ENCODE measurements around the gene SPTB. TPM values are rescaled to one million over a fixed set of nuclear protein-coding genes. Genes with fewer than 3 reads are reported as not detected.
A peak's percentile ranks its signal among the peaks of the same experiment; 100 is the strongest.

Gene SPTB
- total RNA-seq, 4 donors from 2014 or later, result 123 to 554 (median 266) TPM

DNA sequence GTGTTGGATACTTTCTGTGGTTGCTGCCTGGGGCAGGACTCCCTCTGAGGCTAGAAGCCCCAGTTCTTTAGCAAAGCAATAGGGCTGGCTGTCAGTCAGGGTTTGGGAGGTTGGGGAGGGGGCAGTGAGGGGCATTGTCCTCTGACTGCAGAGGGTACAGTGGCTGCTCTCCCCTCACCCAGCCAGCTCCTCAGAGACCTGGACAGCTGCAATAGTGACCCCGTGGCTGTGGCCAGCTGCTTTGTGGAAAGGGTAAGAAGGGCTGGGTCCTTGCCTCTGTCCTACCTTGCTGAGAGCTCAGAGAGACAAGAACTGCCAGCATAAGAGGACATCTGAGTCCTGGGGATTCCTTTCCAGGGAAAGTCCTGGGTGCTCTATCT lies 149.7 kb downstream of the SPTB start:
- in situ Hi-C loops (cut with MboI; ENCODE audit: low sequenced_read_pairs in 4 of 4) (no loop called here), intact Hi-C loops (cut with DNase I; ENCODE audit: low total_unique reads) (no loop called here)
- no peaks in the 10 kb centered on the region for H3K36me3 ChIP-seq
- H3K4me1 ChIP-seq, result no peaks in the 10 kb centered on the region
- no peak for DNase-seq
- no peaks in the 10 kb centered on the region for H3K9me3 ChIP-seq
- no peak for TF ChIP-seq POLR2A (IDR thresholded peaks at IDR 0.05)
- no peak overlapping the region for H3K4me3 ChIP-seq
- H3K27me3 ChIP-seq, result no peaks in the 10 kb centered on the region
- H3K27ac ChIP-seq, result peak overlapping the region in 3 of 4 donors; percentile 43 to 50 (median 44)
- no peak for ATAC-seq

DNA sequence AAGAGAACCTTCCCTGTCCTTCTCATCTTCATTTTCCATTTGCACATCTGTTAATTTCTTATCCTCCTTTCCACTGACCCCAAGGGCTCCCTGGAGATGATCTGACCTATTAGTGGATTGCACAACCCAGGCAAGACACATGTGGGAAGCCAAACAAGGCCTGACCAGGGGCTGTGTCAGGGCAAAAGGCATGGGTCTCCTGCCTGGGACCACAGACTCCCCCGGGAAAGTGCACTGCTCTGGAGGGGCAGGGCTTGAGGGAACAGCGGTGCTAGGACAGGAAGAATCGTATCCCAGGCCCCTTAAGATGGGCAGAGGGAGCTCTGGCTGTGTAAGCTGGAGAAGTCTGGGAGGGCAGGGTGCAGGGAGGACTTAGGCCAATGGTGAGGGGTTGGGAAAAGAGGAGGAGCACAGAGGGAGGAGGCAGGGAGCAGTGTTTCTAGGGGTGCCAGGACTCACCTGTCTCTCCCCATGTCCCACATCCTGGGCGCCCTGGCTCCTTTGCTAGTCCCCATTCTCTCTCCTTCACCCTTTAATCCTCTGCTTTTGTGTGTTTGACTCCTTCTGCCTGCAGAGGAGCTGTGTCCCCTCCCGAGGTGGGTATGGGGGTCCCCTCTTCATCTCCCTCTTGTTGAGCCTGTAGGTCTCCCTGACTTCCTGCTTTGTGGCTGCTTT lies 150.2 kb downstream of the SPTB start:
- in situ Hi-C loops (cut with MboI; ENCODE audit: low sequenced_read_pairs in 4 of 4) (no loop called here), intact Hi-C loops (cut with DNase I; ENCODE audit: low total_unique reads) (no loop called here)
- TF ChIP-seq POLR2A (IDR thresholded peaks at IDR 0.05), result no peak
- TF ChIP-seq, protein P1, sequence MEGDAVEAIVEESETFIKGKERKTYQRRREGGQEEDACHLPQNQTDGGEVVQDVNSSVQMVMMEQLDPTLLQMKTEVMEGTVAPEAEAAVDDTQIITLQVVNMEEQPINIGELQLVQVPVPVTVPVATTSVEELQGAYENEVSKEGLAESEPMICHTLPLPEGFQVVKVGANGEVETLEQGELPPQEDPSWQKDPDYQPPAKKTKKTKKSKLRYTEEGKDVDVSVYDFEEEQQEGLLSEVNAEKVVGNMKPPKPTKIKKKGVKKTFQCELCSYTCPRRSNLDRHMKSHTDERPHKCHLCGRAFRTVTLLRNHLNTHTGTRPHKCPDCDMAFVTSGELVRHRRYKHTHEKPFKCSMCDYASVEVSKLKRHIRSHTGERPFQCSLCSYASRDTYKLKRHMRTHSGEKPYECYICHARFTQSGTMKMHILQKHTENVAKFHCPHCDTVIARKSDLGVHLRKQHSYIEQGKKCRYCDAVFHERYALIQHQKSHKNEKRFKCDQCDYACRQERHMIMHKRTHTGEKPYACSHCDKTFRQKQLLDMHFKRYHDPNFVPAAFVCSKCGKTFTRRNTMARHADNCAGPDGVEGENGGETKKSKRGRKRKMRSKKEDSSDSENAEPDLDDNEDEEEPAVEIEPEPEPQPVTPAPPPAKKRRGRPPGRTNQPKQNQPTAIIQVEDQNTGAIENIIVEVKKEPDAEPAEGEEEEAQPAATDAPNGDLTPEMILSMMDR (IDR thresholded peaks at IDR 0.05 in 4 of 5, conservative IDR thresholded peaks at IDR 0.05 in 1 of 5), result no peak
- H3K27ac ChIP-seq, result peak overlapping the region; percentile 27 to 65 (median 47)
- no peaks in the 10 kb centered on the region for H3K4me1 ChIP-seq
- ATAC-seq (peak; percentile 47 to 67), DNase-seq (peak in 1 of 2 donors; percentile 47)
- no peaks in the 10 kb centered on the region for H3K36me3 ChIP-seq
- no peaks in the 10 kb centered on the region for H3K9me3 ChIP-seq
- H3K4me3 ChIP-seq, result no peak overlapping the region
- H3K27me3 ChIP-seq, result no peaks in the 10 kb centered on the region

DNA sequence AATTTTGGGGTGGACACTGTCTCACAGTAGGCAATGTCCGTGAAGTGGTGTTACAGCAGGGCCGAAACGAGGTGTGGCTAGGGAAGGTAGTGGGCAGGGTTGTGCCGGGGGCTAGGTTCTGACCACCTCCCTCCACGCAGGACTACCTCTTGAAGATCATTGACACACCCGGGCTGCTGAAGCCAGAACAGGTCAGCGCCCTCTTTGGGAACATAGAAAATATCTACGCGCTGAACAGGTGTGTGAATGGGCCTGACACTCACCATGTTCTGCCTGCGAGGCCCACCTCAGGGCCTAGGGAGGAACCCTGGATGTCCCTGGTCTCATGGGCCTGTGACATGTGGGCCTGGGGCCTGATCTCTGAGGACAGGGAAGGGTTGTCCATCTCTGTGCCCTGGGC lies 150.9 kb downstream of the SPTB start:
- Histone ChIP-seq H3K9me3 (no peaks in the 10 kb centered on the region), H3K4me1 (no peaks in the 10 kb centered on the region), H3K27ac (peak overlapping the region; percentile 27 to 65 (median 37)), H3K27me3 (no peaks in the 10 kb centered on the region), H3K4me3 (no peak overlapping the region), H3K36me3 (no peaks in the 10 kb centered on the region)
- intact Hi-C loops (cut with DNase I; ENCODE audit: low total_unique reads), result no loop called here
- in situ Hi-C loops (cut with MboI; ENCODE audit: low sequenced_read_pairs in 4 of 4), result no loop called here
- TF ChIP-seq, protein P1 (IDR thresholded peaks at IDR 0.05 in 4 of 5, conservative IDR thresholded peaks at IDR 0.05 in 1 of 5), result no peak
- TF ChIP-seq POLR2A (IDR thresholded peaks at IDR 0.05), result no peak
- ATAC-seq (no peak), DNase-seq (no peak)

DNA sequence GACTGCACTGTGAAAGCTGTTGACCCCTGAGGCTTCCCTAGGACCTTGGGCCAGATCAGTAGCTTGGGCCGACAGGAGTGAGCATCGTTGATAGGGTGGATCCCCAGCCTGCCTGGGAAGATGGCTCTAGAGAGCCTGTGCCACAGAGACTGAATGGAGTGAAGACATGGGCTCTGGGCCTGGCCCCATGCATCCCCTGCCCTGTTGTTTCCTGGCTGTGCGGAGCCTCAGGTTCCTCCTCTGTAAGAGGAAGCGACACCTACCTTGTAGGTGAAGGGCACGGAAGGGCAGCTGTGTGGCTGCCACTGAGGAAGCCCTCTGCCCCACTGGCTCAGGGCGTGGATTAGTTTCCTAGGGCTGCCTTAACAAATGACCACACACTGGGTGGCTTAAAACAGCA lies 151.6 kb downstream of the SPTB start:
- Histone ChIP-seq H3K27me3 (no peaks in the 10 kb centered on the region), H3K27ac (peak overlapping the region in 2 of 4 donors; percentile 32 to 42), H3K36me3 (no peaks in the 10 kb centered on the region), H3K4me1 (no peaks in the 10 kb centered on the region), H3K4me3 (no peak overlapping the region), H3K9me3 (no peaks in the 10 kb centered on the region)
- no peak for TF ChIP-seq POLR2A (IDR thresholded peaks at IDR 0.05)
- TF ChIP-seq, protein P1 (IDR thresholded peaks at IDR 0.05 in 4 of 5, conservative IDR thresholded peaks at IDR 0.05 in 1 of 5), result no peak
- intact Hi-C loops (cut with DNase I; ENCODE audit: low total_unique reads) (no loop called here), in situ Hi-C loops (cut with MboI; ENCODE audit: low sequenced_read_pairs in 4 of 4) (no loop called here)
- DNase-seq (no peak), ATAC-seq (no peak)

DNA sequence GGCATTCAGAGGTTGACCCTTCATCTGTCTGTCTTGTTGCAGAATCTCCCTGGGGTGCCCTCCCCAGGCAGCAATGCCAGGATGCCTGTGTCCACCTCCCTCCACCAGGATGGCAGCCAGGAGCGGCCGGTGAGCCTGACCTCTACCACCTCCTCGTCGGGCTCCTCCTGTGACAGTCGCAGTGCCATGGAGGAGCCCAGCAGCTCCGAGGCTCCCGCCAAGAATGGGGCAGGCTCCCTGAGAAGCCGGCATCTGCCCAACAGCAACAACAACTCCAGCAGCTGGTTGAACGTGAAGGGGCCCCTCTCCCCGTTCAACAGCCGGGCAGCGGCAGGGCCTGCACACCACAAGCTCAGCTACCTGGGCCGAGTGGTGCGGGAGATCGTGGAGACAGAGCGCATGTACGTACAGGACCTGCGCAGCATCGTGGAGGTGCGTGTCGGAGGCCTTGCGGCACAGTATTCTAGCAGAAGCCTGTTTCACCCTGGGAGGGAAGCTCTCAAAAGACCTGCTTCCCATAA lies 152.1 kb downstream of the SPTB start:
- Histone ChIP-seq H3K4me3 (no peak overlapping the region), H3K27ac (peak overlapping the region in 1 of 4 donors; percentile 42), H3K4me1 (no peaks in the 10 kb centered on the region), H3K27me3 (no peaks in the 10 kb centered on the region), H3K36me3 (no peaks in the 10 kb centered on the region), H3K9me3 (no peaks in the 10 kb centered on the region)
- TF ChIP-seq, protein P1 (IDR thresholded peaks at IDR 0.05 in 4 of 5, conservative IDR thresholded peaks at IDR 0.05 in 1 of 5), result no peak
- in situ Hi-C loops (cut with MboI; ENCODE audit: low sequenced_read_pairs in 4 of 4) (no loop called here), intact Hi-C loops (cut with DNase I; ENCODE audit: low total_unique reads) (no loop called here)
- ATAC-seq, result no peak
- no peak for DNase-seq
